Thoracic aorta (tissue), 2 donors: Measurements from ENCODE around the gene TBX5. TPM values are rescaled to one million over a fixed set of nuclear protein-coding genes. Genes with fewer than 3 reads are reported as not detected.

Source experiments
- ATAC-seq: fragments of 150-250 bp; one replicate; pipeline ENCODE4 v1.8.0; 2017; ENCODE audit warnings: low read depth; ENCODE audit not compliant: insufficient number of reproducible peaks, low FRiP score
- DNase-seq: peaks from one replicate; pipeline ENCODE4 v3.0.0-alpha.2; 2020; ENCODE audit warnings: low spot score
- H3K27ac ChIP-seq, 2 donors: fragments of 200-600 bp; sonication (generic); 1 replicate in 1 of 2; 2 replicates in 1 of 2; pipeline ENCODE4 v1.5.1; 2016; ENCODE audit warnings: mild to moderate bottlenecking in 2 of 2, moderate library complexity in 2 of 2
- H3K27me3 ChIP-seq: fragments of 200-600 bp; sonication (generic); replicated peaks from 2 replicates; pipeline ENCODE4 v1.6.0; 2016; ENCODE audit warnings: mild to moderate bottlenecking; ENCODE audit not compliant: insufficient read depth
- H3K36me3 ChIP-seq: fragments of 200-600 bp; sonication (generic); one replicate; pipeline ENCODE4 v1.5.1; 2016
- H3K4me1 ChIP-seq, 2 donors: fragments of 200-600 bp; sonication (generic); 1 replicate in 1 of 2; 2 replicates in 1 of 2; pipeline versions ENCODE4 v1.5.1 to v1.6.0; 2016; ENCODE audit warnings: low read depth in 2 of 2, mild to moderate bottlenecking in 1 of 2; ENCODE audit not compliant: control insufficient read depth in 1 of 2
- H3K4me3 ChIP-seq: fragments of 200-600 bp; sonication (generic); 2 replicates; pipeline ENCODE4 v1.5.1; 2016; ENCODE audit warnings: mild to moderate bottlenecking
- H3K9me3 ChIP-seq: fragments of 200-600 bp; sonication (generic); 2 replicates; pipeline ENCODE4 v1.5.1; 2016
- total RNA-seq, 2 donors: library from RNA; depleted of rRNA; stranded (reverse); fragments of >200 nt; gene quantifications; one replicate each; pipeline versions ENCODE4 v1.1.0 to v1.2.3, GENCODE V29; 2016
- TF ChIP-seq, protein P1 (sequence below): fragments of 200-600 bp; sonication (generic); IDR thresholded peaks from one replicate; pipeline ENCODE4 v1.5.1; 2019; ENCODE audit warnings: antibody characterized with exemption

TBX5 gene
- total RNA-seq, 2 donors from 2014 or later, result 0.21 to 1.5 TPM

GRCh38 chr12:114314974-114315720 lies 90.8 kb downstream of the TBX5 start:
- no peak overlapping the region for H3K4me3 ChIP-seq
- no peaks in the 10 kb centered on the region for H3K9me3 ChIP-seq
- ATAC-seq (no peak), DNase-seq (no peak)
- H3K4me1 ChIP-seq, result peaks cover 19 to 66% of the 10 kb centered on the region in 2 donors
- no peaks in the 10 kb centered on the region for H3K36me3 ChIP-seq
- no peaks in the 10 kb centered on the region for H3K27me3 ChIP-seq
- TF ChIP-seq, protein P1, sequence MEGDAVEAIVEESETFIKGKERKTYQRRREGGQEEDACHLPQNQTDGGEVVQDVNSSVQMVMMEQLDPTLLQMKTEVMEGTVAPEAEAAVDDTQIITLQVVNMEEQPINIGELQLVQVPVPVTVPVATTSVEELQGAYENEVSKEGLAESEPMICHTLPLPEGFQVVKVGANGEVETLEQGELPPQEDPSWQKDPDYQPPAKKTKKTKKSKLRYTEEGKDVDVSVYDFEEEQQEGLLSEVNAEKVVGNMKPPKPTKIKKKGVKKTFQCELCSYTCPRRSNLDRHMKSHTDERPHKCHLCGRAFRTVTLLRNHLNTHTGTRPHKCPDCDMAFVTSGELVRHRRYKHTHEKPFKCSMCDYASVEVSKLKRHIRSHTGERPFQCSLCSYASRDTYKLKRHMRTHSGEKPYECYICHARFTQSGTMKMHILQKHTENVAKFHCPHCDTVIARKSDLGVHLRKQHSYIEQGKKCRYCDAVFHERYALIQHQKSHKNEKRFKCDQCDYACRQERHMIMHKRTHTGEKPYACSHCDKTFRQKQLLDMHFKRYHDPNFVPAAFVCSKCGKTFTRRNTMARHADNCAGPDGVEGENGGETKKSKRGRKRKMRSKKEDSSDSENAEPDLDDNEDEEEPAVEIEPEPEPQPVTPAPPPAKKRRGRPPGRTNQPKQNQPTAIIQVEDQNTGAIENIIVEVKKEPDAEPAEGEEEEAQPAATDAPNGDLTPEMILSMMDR, result no peak
- no peak overlapping the region for H3K27ac ChIP-seq

DNA sequence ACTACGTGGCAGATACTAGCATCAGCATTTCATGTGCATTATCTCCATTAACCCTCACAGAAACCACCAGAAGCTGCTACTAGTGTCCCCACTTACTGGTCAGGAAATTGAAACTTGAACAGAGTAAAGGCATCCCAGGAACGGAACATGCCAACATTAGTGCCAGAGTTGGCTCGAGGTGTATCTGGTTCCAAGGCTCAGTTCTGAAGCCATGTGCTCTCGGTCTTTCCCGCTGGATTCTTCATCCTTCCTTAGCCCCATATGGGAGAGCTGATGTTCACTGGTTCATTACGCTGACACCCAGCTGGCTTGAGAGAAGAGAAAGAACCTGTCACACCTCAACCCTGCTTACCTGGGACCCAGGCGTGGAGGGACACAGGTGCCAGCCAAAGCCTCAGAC lies 91.5 kb downstream of the TBX5 start:
- H3K36me3 ChIP-seq, result no peaks in the 10 kb centered on the region
- ATAC-seq, result no peak
- H3K27me3 ChIP-seq, result no peaks in the 10 kb centered on the region
- no peaks in the 10 kb centered on the region for H3K9me3 ChIP-seq
- DNase-seq, result no peak
- TF ChIP-seq, protein P1, result no peak
- H3K4me1 ChIP-seq, result peaks cover 16 to 59% of the 10 kb centered on the region in 2 donors
- no peak overlapping the region for H3K4me3 ChIP-seq
- H3K27ac ChIP-seq, result no peak overlapping the region

GRCh38 chr12:114313910-114314309 lies 92.0 kb downstream of the TBX5 start:
- no peak overlapping the region for H3K4me3 ChIP-seq
- no peaks in the 10 kb centered on the region for H3K36me3 ChIP-seq
- H3K9me3 ChIP-seq, result no peaks in the 10 kb centered on the region
- no peak for ATAC-seq
- no peak overlapping the region for H3K27ac ChIP-seq
- no peak for DNase-seq
- peaks cover 11 to 54% of the 10 kb centered on the region in 2 donors for H3K4me1 ChIP-seq
- TF ChIP-seq, protein P1, result no peak
- no peaks in the 10 kb centered on the region for H3K27me3 ChIP-seq

DNA sequence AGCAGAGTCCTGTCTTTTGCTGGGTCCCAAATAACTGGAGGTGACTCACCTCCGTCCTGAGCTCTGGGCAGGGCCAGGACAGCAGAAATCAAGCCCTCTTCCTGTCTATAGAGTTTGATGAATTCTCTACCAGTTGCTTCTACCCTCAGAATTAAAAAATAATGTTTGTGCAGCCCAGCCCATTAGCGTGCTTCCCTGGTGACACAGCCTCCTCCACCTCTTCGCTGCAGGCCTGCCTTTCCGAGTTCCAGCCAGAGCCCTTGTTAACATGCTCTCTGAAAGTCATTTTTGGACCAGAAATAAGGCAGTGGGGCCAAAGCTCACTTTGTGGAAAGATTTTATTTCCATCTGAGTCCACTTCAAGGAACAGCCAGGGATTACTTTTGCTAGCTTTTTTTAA lies 94.0 kb downstream of the TBX5 start:
- peak; percentile 71 for ATAC-seq
- TF ChIP-seq, protein P1, result peak; percentile 0
- H3K27me3 ChIP-seq, result no peaks in the 10 kb centered on the region
- no peaks in the 10 kb centered on the region for H3K9me3 ChIP-seq
- peaks cover 11 to 52% of the 10 kb centered on the region in 2 donors for H3K4me1 ChIP-seq
- peak; percentile 31 for DNase-seq
- H3K27ac ChIP-seq, result peak overlapping the region; percentile 68 to 74
- H3K4me3 ChIP-seq, result no peak overlapping the region
- no peaks in the 10 kb centered on the region for H3K36me3 ChIP-seq

- no peaks in the 10 kb centered on the region for H3K27me3 ChIP-seq
- H3K36me3 ChIP-seq, result no peaks in the 10 kb centered on the region
- TF ChIP-seq, protein P1, result no peak
- ATAC-seq (no peak), DNase-seq (no peak)
- H3K4me1 ChIP-seq, result peaks cover 0 to 6% of the 10 kb centered on the region in 2 donors
- no peaks in the 10 kb centered on the region for H3K9me3 ChIP-seq
- H3K27ac ChIP-seq, result no peak overlapping the region
- no peak overlapping the region for H3K4me3 ChIP-seq
Observed at GRCh38 chr12:114306646-114307045, 99.3 kb downstream of the TBX5 start.
